HepG2 (cell line): Measurements from ENCODE around the gene RGR. TPM values are rescaled to one million over a fixed set of nuclear protein-coding genes. Genes with fewer than 3 reads are reported as not detected.
A peak's percentile ranks its signal among the peaks of the same experiment; 100 is the strongest.

Experiments
- ATAC-seq: fragments of 200-7000 bp; cut with Tn5 transposase; 3 replicates; pipeline ENCODE4 v1.9.1; 2020; ENCODE audit warnings: mild to moderate bottlenecking, moderate library complexity
- BruUV-seq: library from RNA; stranded (reverse); fragments of 400-500 nt; replicated peaks from 2 replicates; lab custom pipeline; 2021; lab: Mats Ljungman, UMichigan
- CTCF ChIA-PET: fragments of 300-600 bp; formaldehyde crosslinking; extraction: SDS; loops from one replicate; lab custom pipeline; 2021; ENCODE audit warnings: low total read pairs, inconsistent platforms, low intra/inter-chr PET ratio; lab: Yijun Ruan, JAX
- POLR2A ChIA-PET: fragments of 350-600 bp; sonication (Branson Sonifier 250); formaldehyde crosslinking; loops from one replicate; lab custom pipeline; 2020; ENCODE audit warnings: antibody characterized with exemption, inconsistent platforms; lab: Yijun Ruan, JAX
- DNase-seq: peaks from one replicate; pipeline ENCODE4 v3.0.0-alpha.2; 2015; ENCODE audit warnings: low spot score
- FAIRE-seq: peaks from 3 replicates; lab custom pipeline; 2011; peaks lifted over from hg19 to GRCh38; lab: Jason Lieb, UNC
- H2AFZ ChIP-seq: one replicate; pipeline ENCODE4 v1.6.1; 2011; ENCODE audit warnings: low read length, inconsistent platforms
- H3K27ac ChIP-seq: fragments of 300-600 bp; 3 replicates; pipeline ENCODE4 v1.8.0; 2011; ENCODE audit warnings: mixed run types, mild to moderate bottlenecking, mixed read lengths, low read length, inconsistent platforms; ENCODE audit not compliant: insufficient read depth; ENCODE audit errors: extremely low read length
- H3K27me3 ChIP-seq, 2 experiments: fragments of 200-600 bp in 1 of 2; 2 replicates in 1 of 2; 3 replicates in 1 of 2; pipeline versions ENCODE4 v1.6.0 to v1.8.0; 2011; ENCODE audit warnings: low read length in 2 of 2, mild to moderate bottlenecking in 2 of 2, moderate library complexity in 2 of 2, inconsistent platforms in 1 of 2; ENCODE audit not compliant: insufficient read depth in 2 of 2, control insufficient read depth in 1 of 2
- H3K36me3 ChIP-seq, 2 experiments: fragments of 200-600 bp in 1 of 2; replicated peaks in 1 of 2; 2 replicates in 1 of 2; 3 replicates in 1 of 2; pipeline versions ENCODE4 v1.5.1 to v1.8.0; 2011; ENCODE audit warnings: low read length in 2 of 2, inconsistent platforms in 1 of 2; ENCODE audit not compliant: insufficient read depth in 2 of 2, control insufficient read depth in 1 of 2
- H3K4me1 ChIP-seq: 2 replicates; pipeline ENCODE4 v1.5.1; 2012; ENCODE audit warnings: low read length, inconsistent platforms; ENCODE audit not compliant: insufficient read depth
- H3K4me2 ChIP-seq: 2 replicates; pipeline ENCODE4 v1.6.0; 2011; ENCODE audit warnings: low read depth, low read length, inconsistent platforms
- H3K4me3 ChIP-seq, 3 experiments: fragments of 200-600 bp in 1 of 3; sonication (generic), shearing (Covaris generic) in 1 of 3; replicated peaks in 1 of 3; 2 replicates each; pipeline ENCODE4 v1.5.1; 2011 to 2016; ENCODE audit warnings: low read length in 3 of 3, inconsistent platforms in 2 of 3, low read depth in 2 of 3, mild to moderate bottlenecking in 2 of 3, control low read depth in 1 of 3, mixed read lengths in 1 of 3; ENCODE audit not compliant: insufficient read depth in 1 of 3
- H3K79me2 ChIP-seq: one replicate; pipeline ENCODE4 v1.6.1; 2011; ENCODE audit warnings: low read length, inconsistent platforms; ENCODE audit not compliant: insufficient read depth
- H3K9ac ChIP-seq: 2 replicates; pipeline ENCODE4 v1.6.0; 2011; ENCODE audit warnings: mild to moderate bottlenecking, low read depth, low read length, inconsistent platforms; ENCODE audit not compliant: insufficient read depth
- H3K9me3 ChIP-seq: 2 replicates; pipeline ENCODE4 v1.5.1; 2012; ENCODE audit warnings: mild to moderate bottlenecking, low read length
- H4K20me1 ChIP-seq: 2 replicates; pipeline ENCODE4 v1.6.0; 2011; ENCODE audit warnings: inconsistent platforms, mild to moderate bottlenecking, low read length, moderate library complexity; ENCODE audit not compliant: insufficient read depth
- GABPA ChIP-seq, 2 experiments: IDR thresholded peaks; 2 replicates each; pipeline ENCODE4 v1.6.1; 2011 to 2016; ENCODE audit warnings: low read depth in 2 of 2, low read length in 1 of 2, missing biosample characterization in 1 of 2, missing genetic modification characterization in 1 of 2
- PITX1 ChIP-seq: sonication (generic); formaldehyde crosslinking; IDR thresholded peaks from 2 replicates; pipeline ENCODE4 v1.5.1; 2020; ENCODE audit warnings: mild to moderate bottlenecking, missing genetic modification reagents
- WGBS: methylation state at CpG from one replicate; pipeline ENCODE4 v1.1.6; 2017; ENCODE audit warnings: low lambda C conversion rate; 5-methylcytosine and 5-hydroxymethylcytosine counted together
- in situ Hi-C: cut with HindIII; loops from 2 replicates; pipeline ENCODE4 v1.10.0; 2017; ENCODE audit warnings: low pct_unique_long_range_greater_than_20kb; ENCODE audit not compliant: extremely low pct_ligation_motif_present
- intact Hi-C: fragments of 100-400 bp; cut with micrococcal nuclease; formaldehyde crosslinking; loops from one replicate; pipeline ENCODE4 v1.10.0; 2022; ENCODE audit not compliant: unreplicated experiment
- polyA plus RNA-seq, 8 experiments: library from polyadenylated mRNA; depleted of rRNA in 3 of 8; stranded (reverse) in 7 of 8; unstranded in 1 of 8; fragments of >200 nt; fragmentation: Illumina TruSeq in 4 of 8; extraction: Trizol in 4 of 8; gene quantifications; 2 replicates each; pipeline versions ENCODE4 v1.2.1 to v1.2.3, GENCODE V29; 2011 to 2016; ENCODE audit warnings: low read depth in 4 of 8, missing spikeins in 1 of 8, mixed read lengths in 1 of 8; ENCODE audit not compliant: insufficient read depth in 1 of 8
- total RNA-seq, 5 experiments: library from RNA; depleted of rRNA; stranded (reverse); fragments of >200 nt; fragmentation: Illumina TruSeq; extraction: Trizol; gene quantifications; 2 replicates each; pipeline ENCODE4 v1.2.3, GENCODE V29; 2016; ENCODE audit warnings: low read depth in 1 of 5
- TF ChIP-seq, protein P1 (sequence below): IDR thresholded peaks from 2 replicates; pipeline ENCODE4 v1.6.1; 2016; ENCODE audit warnings: control low read depth
- TF ChIP-seq, protein P2 (sequence below): sonication (generic); formaldehyde crosslinking; IDR thresholded peaks from 2 replicates; pipeline ENCODE4 v1.5.0; 2020; ENCODE audit warnings: mild to moderate bottlenecking, missing genetic modification reagents, moderate library complexity

Gene RGR
- total and polyA plus RNA-seq, 2 of the 13 experiments (the other 11 are each of a cell fraction or from before 2014, with no cell fraction given), result 0.69 to 0.71 TPM

DNA sequence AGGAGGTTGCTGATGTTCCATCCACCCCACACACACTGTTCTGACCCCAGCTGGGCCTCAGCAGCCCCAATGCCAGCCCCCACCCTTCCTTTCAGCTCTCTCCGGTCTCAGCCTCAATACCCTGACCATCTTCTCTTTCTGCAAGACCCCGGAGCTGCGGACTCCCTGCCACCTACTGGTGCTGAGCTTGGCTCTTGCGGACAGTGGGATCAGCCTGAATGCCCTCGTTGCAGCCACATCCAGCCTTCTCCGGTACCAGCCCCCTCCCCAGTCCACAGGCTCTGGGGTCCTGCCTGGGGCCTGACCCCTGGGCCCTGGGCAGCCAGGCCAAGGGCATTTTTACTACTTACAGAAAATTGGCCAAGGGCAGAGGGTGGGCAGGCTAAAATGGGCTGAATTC is 2.6 kb downstream of the RGR start (continued):
- TF ChIP-seq, protein P1, sequence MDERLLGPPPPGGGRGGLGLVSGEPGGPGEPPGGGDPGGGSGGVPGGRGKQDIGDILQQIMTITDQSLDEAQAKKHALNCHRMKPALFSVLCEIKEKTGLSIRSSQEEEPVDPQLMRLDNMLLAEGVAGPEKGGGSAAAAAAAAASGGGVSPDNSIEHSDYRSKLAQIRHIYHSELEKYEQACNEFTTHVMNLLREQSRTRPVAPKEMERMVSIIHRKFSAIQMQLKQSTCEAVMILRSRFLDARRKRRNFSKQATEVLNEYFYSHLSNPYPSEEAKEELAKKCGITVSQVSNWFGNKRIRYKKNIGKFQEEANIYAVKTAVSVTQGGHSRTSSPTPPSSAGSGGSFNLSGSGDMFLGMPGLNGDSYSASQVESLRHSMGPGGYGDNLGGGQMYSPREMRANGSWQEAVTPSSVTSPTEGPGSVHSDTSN (CRISPR knock-in tag), result no peak
- TF ChIP-seq PITX1 (CRISPR knock-in tag), result no peak
- TF ChIP-seq, all 625 proteins: peak for 0

DNA sequence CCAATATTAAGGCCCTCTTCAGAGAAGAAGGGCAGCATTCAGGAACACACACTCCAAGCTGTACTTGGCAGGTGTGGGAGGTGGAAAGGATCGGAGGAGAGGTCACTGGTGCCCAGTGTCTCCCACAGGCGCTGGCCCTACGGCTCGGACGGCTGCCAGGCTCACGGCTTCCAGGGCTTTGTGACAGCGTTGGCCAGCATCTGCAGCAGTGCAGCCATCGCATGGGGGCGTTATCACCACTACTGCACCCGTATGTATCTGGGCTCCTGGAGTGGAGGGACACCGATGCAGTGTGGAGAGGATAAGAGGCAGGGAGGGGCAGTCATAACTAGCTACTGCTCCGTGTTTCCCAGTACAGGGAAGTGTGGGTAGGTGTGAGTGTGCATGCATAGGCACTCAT is 3.9 kb downstream of the RGR start:
- TF ChIP-seq GABPA (IDR thresholded peaks at IDR 0.05; ENCODE audit: low read depth, low read length), result no peak
- TF ChIP-seq GABPA (CRISPR knock-in tag; IDR thresholded peaks at IDR 0.05; ENCODE audit: low read depth), result no peak
- TF ChIP-seq, protein P2, sequence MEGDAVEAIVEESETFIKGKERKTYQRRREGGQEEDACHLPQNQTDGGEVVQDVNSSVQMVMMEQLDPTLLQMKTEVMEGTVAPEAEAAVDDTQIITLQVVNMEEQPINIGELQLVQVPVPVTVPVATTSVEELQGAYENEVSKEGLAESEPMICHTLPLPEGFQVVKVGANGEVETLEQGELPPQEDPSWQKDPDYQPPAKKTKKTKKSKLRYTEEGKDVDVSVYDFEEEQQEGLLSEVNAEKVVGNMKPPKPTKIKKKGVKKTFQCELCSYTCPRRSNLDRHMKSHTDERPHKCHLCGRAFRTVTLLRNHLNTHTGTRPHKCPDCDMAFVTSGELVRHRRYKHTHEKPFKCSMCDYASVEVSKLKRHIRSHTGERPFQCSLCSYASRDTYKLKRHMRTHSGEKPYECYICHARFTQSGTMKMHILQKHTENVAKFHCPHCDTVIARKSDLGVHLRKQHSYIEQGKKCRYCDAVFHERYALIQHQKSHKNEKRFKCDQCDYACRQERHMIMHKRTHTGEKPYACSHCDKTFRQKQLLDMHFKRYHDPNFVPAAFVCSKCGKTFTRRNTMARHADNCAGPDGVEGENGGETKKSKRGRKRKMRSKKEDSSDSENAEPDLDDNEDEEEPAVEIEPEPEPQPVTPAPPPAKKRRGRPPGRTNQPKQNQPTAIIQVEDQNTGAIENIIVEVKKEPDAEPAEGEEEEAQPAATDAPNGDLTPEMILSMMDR (CRISPR knock-in tag), result peak; percentile 18; the same call in 1 of the 2 replicates
- Histone ChIP-seq H3K36me3 (no peaks in the 10 kb centered on the region), H3K4me3 (no peak overlapping the region), H3K27me3 (peaks cover 0 to 4% of the 10 kb centered on the region in 2 experiments; a peak in 1 of 5 replicates), H3K27ac (no peak overlapping the region), H3K4me1 (peaks cover 20% of the 10 kb centered on the region), H3K4me2 (no peak overlapping the region), H3K9ac (no peak overlapping the region), H4K20me1 (no peaks in the 10 kb centered on the region), H3K9me3 (no peaks in the 10 kb centered on the region), H3K79me2 (no peaks in the 10 kb centered on the region), H2AFZ (no peak overlapping the region)
- BruUV-seq, result no TSS peak
- POLR2A ChIA-PET, result no interaction called here
- no peak for DNase-seq
- intact Hi-C loops, result no loop called here
- no peak for FAIRE-seq
- peak; percentile 16; the same call in 1 of the 3 replicates for ATAC-seq
- CTCF ChIA-PET, result no interaction called here
- in situ Hi-C loops, result no loop called here
- 26% methylated on average over 12 of the region's 12 CpGs for WGBS
